Measurements from ENCODE around the gene COL2A1.

DNA sequence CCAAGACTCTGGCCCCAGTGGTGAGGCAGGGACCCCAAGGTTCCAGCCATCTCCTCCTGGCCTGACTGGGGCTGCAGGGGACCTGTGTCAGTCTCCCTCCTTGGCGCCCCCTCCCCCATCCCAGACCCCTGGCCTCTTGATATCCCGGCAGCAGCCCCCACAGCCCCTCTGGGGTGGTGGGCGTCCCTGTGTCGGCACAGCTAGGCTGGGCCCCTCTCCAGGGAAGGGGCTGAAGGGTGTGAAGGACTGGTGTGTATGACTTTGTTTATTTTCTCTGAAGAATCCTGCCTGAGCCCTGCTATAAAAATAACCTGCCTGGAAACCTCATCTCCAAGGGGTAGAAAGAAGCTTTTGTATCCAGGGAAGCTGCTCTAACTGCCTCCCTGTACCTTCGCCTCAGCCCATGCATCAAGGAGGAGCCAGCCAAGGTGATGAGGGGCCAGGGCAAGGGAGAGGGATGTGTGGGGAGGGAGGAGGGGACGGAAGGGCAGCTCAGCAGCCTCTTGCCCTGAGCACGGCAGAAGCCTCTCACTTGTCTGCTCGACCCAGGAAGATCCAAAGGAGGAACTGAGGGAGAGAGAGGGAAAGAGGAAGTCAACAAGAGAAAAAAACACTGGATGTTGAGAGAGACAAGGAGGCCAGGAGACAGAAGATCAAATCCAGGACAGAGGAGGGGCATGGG lies 25.4 kb upstream of the COL2A1 start:
- TF ChIP-seq EZH2 (IDR thresholded peaks at IDR 0.05; ENCODE audit: low read depth): no peak
- TF ChIP-seq, protein P1, sequence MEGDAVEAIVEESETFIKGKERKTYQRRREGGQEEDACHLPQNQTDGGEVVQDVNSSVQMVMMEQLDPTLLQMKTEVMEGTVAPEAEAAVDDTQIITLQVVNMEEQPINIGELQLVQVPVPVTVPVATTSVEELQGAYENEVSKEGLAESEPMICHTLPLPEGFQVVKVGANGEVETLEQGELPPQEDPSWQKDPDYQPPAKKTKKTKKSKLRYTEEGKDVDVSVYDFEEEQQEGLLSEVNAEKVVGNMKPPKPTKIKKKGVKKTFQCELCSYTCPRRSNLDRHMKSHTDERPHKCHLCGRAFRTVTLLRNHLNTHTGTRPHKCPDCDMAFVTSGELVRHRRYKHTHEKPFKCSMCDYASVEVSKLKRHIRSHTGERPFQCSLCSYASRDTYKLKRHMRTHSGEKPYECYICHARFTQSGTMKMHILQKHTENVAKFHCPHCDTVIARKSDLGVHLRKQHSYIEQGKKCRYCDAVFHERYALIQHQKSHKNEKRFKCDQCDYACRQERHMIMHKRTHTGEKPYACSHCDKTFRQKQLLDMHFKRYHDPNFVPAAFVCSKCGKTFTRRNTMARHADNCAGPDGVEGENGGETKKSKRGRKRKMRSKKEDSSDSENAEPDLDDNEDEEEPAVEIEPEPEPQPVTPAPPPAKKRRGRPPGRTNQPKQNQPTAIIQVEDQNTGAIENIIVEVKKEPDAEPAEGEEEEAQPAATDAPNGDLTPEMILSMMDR (conservative IDR thresholded peaks at IDR 0.05): no peak

All from PC-9 (cell line).